Rectal smooth muscle tissue (tissue), 1 donor: Measurements from ENCODE around the gene BICRA.
A peak's percentile ranks its signal among the peaks of the same experiment; 100 is the strongest.

Experiments used
- H3K27ac ChIP-seq: one replicate; pipeline ENCODE4 v1.7.0; 2013; ENCODE audit warnings: low read depth, low read length, inconsistent platforms
- H3K27me3 ChIP-seq: one replicate; pipeline ENCODE4 v1.7.0; 2013; ENCODE audit warnings: low read length; ENCODE audit not compliant: control insufficient read depth, insufficient read depth
- H3K36me3 ChIP-seq: one replicate; pipeline ENCODE4 v1.7.0; 2013; ENCODE audit warnings: low read length; ENCODE audit not compliant: control insufficient read depth, insufficient read depth
- H3K4me1 ChIP-seq: one replicate; pipeline ENCODE4 v1.7.0; 2013; ENCODE audit warnings: low read length; ENCODE audit not compliant: control insufficient read depth, insufficient read depth
- H3K4me3 ChIP-seq: one replicate; pipeline ENCODE4 v1.7.0; 2013; ENCODE audit warnings: low read length
- H3K9ac ChIP-seq: one replicate; pipeline ENCODE4 v1.7.0; 2013; ENCODE audit warnings: low read length

Gene BICRA

DNA sequence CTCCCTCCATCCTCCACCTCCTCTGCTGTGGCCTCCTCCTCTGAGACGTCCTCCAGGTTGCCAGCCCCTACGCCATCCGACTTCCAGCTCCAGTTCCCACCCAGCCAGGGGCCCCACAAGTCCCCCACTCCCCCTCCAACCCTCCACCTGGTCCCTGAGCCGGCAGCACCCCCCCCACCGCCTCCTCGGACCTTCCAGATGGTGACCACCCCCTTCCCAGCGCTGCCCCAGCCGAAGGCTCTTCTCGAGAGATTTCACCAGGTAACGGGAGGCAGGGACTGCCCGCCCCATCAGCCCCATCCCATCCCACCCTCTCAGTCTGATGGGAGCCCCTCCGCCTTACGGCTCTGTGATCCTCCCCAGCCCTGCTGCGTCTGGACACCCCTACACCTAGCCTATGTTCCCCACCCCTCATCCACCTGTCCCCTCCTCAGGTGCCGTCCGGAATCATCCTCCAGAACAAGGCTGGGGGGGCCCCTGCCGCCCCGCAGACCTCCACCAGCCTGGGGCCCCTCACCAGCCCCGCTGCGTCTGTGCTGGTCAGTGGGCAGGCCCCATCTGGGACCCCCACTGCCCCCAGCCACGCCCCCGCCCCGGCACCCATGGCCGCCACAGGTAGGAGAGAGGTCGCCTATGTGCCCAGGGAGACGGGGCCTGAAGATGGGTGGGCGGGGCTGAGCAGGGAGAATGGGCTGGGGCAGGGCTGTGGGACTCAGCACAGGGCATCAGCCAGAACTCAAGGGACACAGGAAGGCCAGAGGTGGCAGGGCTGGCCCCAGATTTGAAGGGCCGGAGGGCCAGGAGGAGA, 85.7 kb downstream of the BICRA start:
- no peak overlapping the region for H3K27ac ChIP-seq
- peaks cover 3% of the 10 kb centered on the region for H3K4me1 ChIP-seq
- peaks cover 17% of the 10 kb centered on the region for H3K36me3 ChIP-seq
- no peaks in the 10 kb centered on the region for H3K27me3 ChIP-seq
- no peak overlapping the region for H3K4me3 ChIP-seq
- H3K9ac ChIP-seq = no peak overlapping the region

- Histone ChIP-seq H3K36me3 (peaks cover 18% of the 10 kb centered on the region), H3K4me3 (no peak overlapping the region), H3K9ac (no peak overlapping the region), H3K27me3 (no peaks in the 10 kb centered on the region), H3K4me1 (peaks cover 3% of the 10 kb centered on the region), H3K27ac (no peak overlapping the region)
Measured at GRCh38 chr19:47695533-47696262, 86.8 kb downstream of the BICRA start.

GRCh38 chr19:47696635-47697034, 87.7 kb downstream of the BICRA start:
- Histone ChIP-seq H3K27me3 (no peaks in the 10 kb centered on the region), H3K4me3 (no peak overlapping the region), H3K9ac (no peak overlapping the region), H3K27ac (no peak overlapping the region), H3K36me3 (peaks cover 15% of the 10 kb centered on the region), H3K4me1 (peaks cover 3% of the 10 kb centered on the region)

DNA sequence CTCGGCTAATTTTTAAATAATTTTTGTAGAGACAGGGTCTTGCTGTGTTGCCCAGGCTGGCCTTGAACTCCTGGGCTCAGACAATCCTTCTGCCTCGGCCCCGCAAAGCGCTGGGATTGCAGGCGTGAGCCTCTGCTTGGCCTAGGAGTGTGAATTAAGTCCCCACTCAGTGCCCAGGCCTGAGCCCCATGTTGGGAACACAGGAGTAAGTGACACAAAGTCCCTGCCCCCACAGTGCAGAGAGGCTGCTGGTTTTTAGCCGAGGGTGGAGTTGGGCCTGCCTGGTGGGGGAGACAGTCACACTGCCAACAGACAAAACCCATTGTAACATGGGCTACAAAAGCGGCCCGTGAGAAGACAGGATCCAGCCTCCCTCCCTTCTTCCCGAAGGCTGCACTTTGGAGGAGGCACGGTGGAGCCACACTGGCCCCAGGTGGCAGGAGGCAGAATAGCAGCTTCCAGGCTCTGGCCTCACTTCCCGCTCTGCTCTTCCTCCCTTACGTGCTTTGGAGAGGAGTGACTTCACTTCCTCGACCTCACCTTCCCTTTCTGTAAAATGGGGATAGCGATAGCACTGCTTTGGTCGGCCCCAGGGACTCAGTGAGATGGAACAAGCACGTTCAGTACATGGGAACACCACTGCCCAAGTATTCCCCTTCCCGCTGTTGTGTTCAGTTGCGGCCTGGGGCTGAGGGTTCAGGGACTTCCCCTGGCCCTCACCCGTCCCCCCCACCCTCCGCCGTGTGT, 89.1 kb downstream of the BICRA start:
- Histone ChIP-seq H3K27ac (peak overlapping the region; percentile 35), H3K9ac (no peak overlapping the region), H3K36me3 (peaks cover 22% of the 10 kb centered on the region), H3K27me3 (no peaks in the 10 kb centered on the region), H3K4me3 (no peak overlapping the region), H3K4me1 (peaks cover 3% of the 10 kb centered on the region)

- Histone ChIP-seq H3K36me3 (peaks cover 22% of the 10 kb centered on the region), H3K27ac (no peak overlapping the region), H3K9ac (no peak overlapping the region), H3K4me3 (no peak overlapping the region), H3K4me1 (peaks cover 3% of the 10 kb centered on the region), H3K27me3 (no peaks in the 10 kb centered on the region)
Measured at GRCh38 chr19:47698631-47699359, 89.9 kb downstream of the BICRA start.

- peaks cover 22% of the 10 kb centered on the region for H3K36me3 ChIP-seq
- H3K9ac ChIP-seq = no peak overlapping the region
- H3K4me1 ChIP-seq = peaks cover 3% of the 10 kb centered on the region
- H3K27me3 ChIP-seq = no peaks in the 10 kb centered on the region
- H3K4me3 ChIP-seq = no peak overlapping the region
- no peak overlapping the region for H3K27ac ChIP-seq
Measured at GRCh38 chr19:47699360-47699917, 90.5 kb downstream of the BICRA start.

DNA sequence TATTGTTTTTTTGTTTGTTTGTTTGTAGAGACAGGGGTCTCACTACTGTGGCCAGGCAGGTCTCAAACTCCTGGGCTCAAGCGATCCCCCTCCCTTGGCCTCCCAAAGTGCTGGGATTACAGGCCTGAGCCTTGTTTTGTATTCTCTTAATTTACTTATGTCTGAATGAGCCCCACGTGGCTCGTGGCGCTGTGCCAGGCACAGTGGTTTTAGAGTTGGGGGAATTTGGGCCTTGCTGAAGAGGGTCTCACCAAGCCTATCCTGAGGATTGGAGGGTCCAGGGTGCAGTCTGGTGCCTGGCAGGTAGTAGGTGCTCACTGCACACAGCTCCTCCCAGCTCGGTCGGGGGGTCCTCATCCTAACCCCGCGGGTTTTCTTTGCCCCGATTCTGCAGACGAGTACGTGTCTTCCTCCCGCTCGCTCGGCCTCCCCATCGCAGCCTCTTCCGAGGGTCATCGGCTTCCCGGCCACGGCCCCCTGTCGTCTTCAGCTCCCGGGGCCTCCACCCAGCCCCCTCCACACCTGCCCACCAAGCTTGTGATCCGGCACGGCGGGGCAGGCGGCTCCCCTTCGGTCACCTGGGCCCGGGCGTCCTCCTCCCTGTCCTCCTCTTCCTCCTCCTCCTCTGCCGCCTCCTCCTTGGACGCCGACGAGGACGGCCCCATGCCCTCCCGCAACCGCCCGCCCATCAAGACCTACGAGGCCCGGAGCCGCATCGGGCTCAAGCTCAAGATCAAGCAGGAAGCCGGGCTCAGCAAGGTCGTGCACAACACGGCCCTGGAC, 92.2 kb downstream of the BICRA start:
- Histone ChIP-seq H3K4me1 (peaks cover 3% of the 10 kb centered on the region), H3K9ac (no peak overlapping the region), H3K27me3 (no peaks in the 10 kb centered on the region), H3K36me3 (peaks cover 14% of the 10 kb centered on the region), H3K4me3 (no peak overlapping the region), H3K27ac (no peak overlapping the region)

- H3K36me3 ChIP-seq = peaks cover 14% of the 10 kb centered on the region
- peaks cover 3% of the 10 kb centered on the region for H3K4me1 ChIP-seq
Measured at GRCh38 chr19:47701717-47702552, 93.0 kb downstream of the BICRA start.

DNA sequence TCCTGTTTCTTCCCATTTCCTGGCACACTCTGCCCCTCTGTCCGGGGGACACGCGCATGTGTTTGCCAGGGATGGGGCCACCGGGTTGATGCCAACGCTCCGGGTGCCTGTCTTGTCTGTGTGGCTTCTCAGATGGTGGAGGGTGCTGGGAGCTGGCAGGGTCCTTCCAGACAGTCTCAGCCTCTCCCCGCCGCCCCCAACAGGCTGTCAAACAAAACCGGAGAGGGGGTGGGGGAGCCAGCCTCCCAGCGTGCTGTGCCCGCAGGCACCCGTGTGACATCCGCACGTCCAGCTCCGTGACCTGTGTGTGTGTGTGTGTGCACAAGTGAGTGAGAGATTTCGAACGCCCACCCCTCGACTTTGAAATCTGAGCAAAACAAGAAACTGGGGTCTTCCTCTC, 93.7 kb downstream of the BICRA start:
- Histone ChIP-seq H3K27ac (no peak overlapping the region), H3K4me3 (no peak overlapping the region), H3K36me3 (peaks cover 14% of the 10 kb centered on the region), H3K9ac (no peak overlapping the region), H3K27me3 (no peaks in the 10 kb centered on the region), H3K4me1 (peaks cover 3% of the 10 kb centered on the region)

More at GRCh38 chr19:47701717-47702552, 93.0 kb downstream of the BICRA start:
- no peaks in the 10 kb centered on the region for H3K27me3 ChIP-seq
- H3K4me3 ChIP-seq = no peak overlapping the region
- H3K27ac ChIP-seq = no peak overlapping the region
- H3K9ac ChIP-seq = no peak overlapping the region

DNA sequence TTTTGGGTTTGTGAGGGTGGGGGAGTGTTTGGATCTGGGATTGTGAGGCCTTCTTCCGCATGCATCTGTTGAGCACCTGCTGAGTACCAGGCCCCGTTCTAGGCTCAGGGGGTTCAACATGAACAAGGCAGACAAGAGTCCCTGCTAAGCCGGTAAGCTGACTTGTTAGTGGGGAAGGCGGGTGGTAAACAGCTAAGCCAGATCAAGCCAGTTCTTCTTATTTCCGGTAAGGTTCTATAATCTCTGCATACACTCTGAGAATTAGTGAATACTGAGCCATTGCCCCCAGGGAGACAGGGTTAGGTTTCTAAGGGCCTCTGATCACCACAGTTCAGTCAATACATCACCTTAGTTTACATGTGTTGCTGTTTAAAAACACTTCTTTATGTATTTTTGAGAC, 94.4 kb downstream of the BICRA start:
- Histone ChIP-seq H3K4me1 (no peaks in the 10 kb centered on the region), H3K36me3 (peaks cover 14% of the 10 kb centered on the region)

More for the DNA sequence above, 94.4 kb downstream of the BICRA start:
- no peak overlapping the region for H3K9ac ChIP-seq
- H3K27ac ChIP-seq = no peak overlapping the region
- no peak overlapping the region for H3K4me3 ChIP-seq
- no peaks in the 10 kb centered on the region for H3K27me3 ChIP-seq
